RWPE2 (cell line): Measurements from ENCODE around the gene TTLL5.

Experiments
- ATAC-seq: fragments of 200-7000 bp; cut with Tn5 transposase; 3 replicates; pipeline ENCODE4 v1.9.1; 2021; ENCODE audit warnings: low read depth
- DNase-seq: peaks from one replicate; pipeline ENCODE4 v3.0.0-alpha.2; 2020; ENCODE audit warnings: low spot score
- H3K27ac ChIP-seq: fragments of 450-650 bp; 2 replicates; pipeline ENCODE4 v1.5.1; 2017; ENCODE audit warnings: mild to moderate bottlenecking; ENCODE audit not compliant: poor library complexity, severe bottlenecking
- H3K27me3 ChIP-seq: fragments of 250-450 bp; sonication (Bioruptor Pico); 2 replicates; pipeline ENCODE4 v1.5.1; 2021; ENCODE audit warnings: mild to moderate bottlenecking, moderate library complexity; ENCODE audit not compliant: insufficient read depth, poor library complexity, severe bottlenecking
- H3K36me3 ChIP-seq: fragments of 250-450 bp; sonication (Bioruptor Pico); 2 replicates; pipeline ENCODE4 v1.5.1; 2020; ENCODE audit warnings: low read depth, mild to moderate bottlenecking, moderate library complexity
- H3K4me1 ChIP-seq: fragments of 250-450 bp; sonication (Bioruptor Pico); 2 replicates; pipeline ENCODE4 v1.5.1; 2021; ENCODE audit warnings: mild to moderate bottlenecking, moderate library complexity; ENCODE audit not compliant: insufficient read depth, poor library complexity, severe bottlenecking
- H3K4me3 ChIP-seq: fragments of 250-450 bp; sonication (Bioruptor Pico); 2 replicates; pipeline ENCODE4 v1.5.1; 2021; ENCODE audit warnings: mild to moderate bottlenecking, moderate library complexity; ENCODE audit not compliant: severe bottlenecking
- H3K9me3 ChIP-seq: fragments of 250-450 bp; sonication (Bioruptor Pico); 2 replicates; pipeline ENCODE4 v1.5.1; 2021; ENCODE audit warnings: mild to moderate bottlenecking, moderate library complexity; ENCODE audit not compliant: severe bottlenecking
- CTCF ChIP-seq: fragments of 450-650 bp; IDR thresholded peaks from one replicate; pipeline ENCODE4 v1.5.1; 2017; ENCODE audit warnings: mild to moderate bottlenecking, moderate library complexity; ENCODE audit not compliant: poor library complexity, severe bottlenecking

TTLL5 gene

GRCh38 chr14:75939200-75939599 lies 278.2 kb downstream of the TTLL5 start:
- H3K9me3 ChIP-seq, result no peaks in the 10 kb centered on the region
- H3K27me3 ChIP-seq, result no peaks in the 10 kb centered on the region
- no peaks in the 10 kb centered on the region for H3K4me1 ChIP-seq
- H3K36me3 ChIP-seq, result no peaks in the 10 kb centered on the region; the same call in 1 of the 2 replicates
- DNase-seq (no peak), ATAC-seq (no peak)
- TF ChIP-seq CTCF, result no peak
- no peak overlapping the region for H3K4me3 ChIP-seq
- no peak overlapping the region for H3K27ac ChIP-seq

- no peak for TF ChIP-seq CTCF
- Histone ChIP-seq H3K36me3 (no peaks in the 10 kb centered on the region; the same call in 1 of the 2 replicates), H3K27me3 (no peaks in the 10 kb centered on the region), H3K9me3 (no peaks in the 10 kb centered on the region), H3K4me1 (no peaks in the 10 kb centered on the region), H3K27ac (no peak overlapping the region), H3K4me3 (no peak overlapping the region)
- ATAC-seq (no peak), DNase-seq (no peak)
Measured at GRCh38 chr14:75941030-75941429, 280.0 kb downstream of the TTLL5 start.

GRCh38 chr14:75944607-75945241 lies 283.7 kb downstream of the TTLL5 start:
- Histone ChIP-seq H3K27ac (no peak overlapping the region), H3K4me3 (no peak overlapping the region), H3K4me1 (no peaks in the 10 kb centered on the region), H3K36me3 (no peaks in the 10 kb centered on the region), H3K27me3 (no peaks in the 10 kb centered on the region), H3K9me3 (no peaks in the 10 kb centered on the region)
- DNase-seq, result no peak
- no peak for TF ChIP-seq CTCF
- ATAC-seq, result no peak

GRCh38 chr14:75946785-75947184 lies 285.7 kb downstream of the TTLL5 start:
- ATAC-seq, result no peak
- H3K36me3 ChIP-seq, result no peaks in the 10 kb centered on the region
- no peaks in the 10 kb centered on the region for H3K27me3 ChIP-seq
- H3K4me1 ChIP-seq, result no peaks in the 10 kb centered on the region
- H3K4me3 ChIP-seq, result no peak overlapping the region
- no peak overlapping the region for H3K27ac ChIP-seq
- DNase-seq, result no peak
- no peaks in the 10 kb centered on the region for H3K9me3 ChIP-seq
- no peak for TF ChIP-seq CTCF

GRCh38 chr14:75952489-75952888 lies 291.4 kb downstream of the TTLL5 start:
- DNase-seq (no peak), ATAC-seq (no peak)
- H3K27ac ChIP-seq, result no peak overlapping the region
- H3K9me3 ChIP-seq, result no peaks in the 10 kb centered on the region
- no peak for TF ChIP-seq CTCF
- H3K4me1 ChIP-seq, result no peaks in the 10 kb centered on the region
- H3K27me3 ChIP-seq, result no peaks in the 10 kb centered on the region
- no peaks in the 10 kb centered on the region for H3K36me3 ChIP-seq
- H3K4me3 ChIP-seq, result no peak overlapping the region
